ENCODE measurements around the gene CCN5. TPM values are rescaled to one million over a fixed set of nuclear protein-coding genes. Genes with fewer than 3 reads are reported as not detected.

Gene CCN5
- total RNA-seq, 1 donor from 2014 or later: not detected

GRCh38 chr20:44701118-44701857 is 13.9 kb upstream of the CCN5 start:
- DNase-seq (ENCODE audit: low spot score): no peak
- Mint-ChIP-seq H3K9me3 (ENCODE audit: unreplicated experiment) (no peaks in the 10 kb centered on the region), H3K27ac (ENCODE audit: unreplicated experiment) (no peak overlapping the region), H3K27me3 (ENCODE audit: unreplicated experiment) (no peaks in the 10 kb centered on the region), H3K36me3 (ENCODE audit: low read depth, unreplicated experiment) (peaks cover 6% of the 10 kb centered on the region), H3K4me3 (ENCODE audit: unreplicated experiment) (no peak overlapping the region), H3K4me1 (ENCODE audit: unreplicated experiment) (no peaks in the 10 kb centered on the region)
- no peak for TF ChIP-seq CTCF (IDR thresholded peaks at IDR 0.05; ENCODE audit: unreplicated experiment)

GRCh38 chr20:44701858-44702256 is 13.3 kb upstream of the CCN5 start:
- H3K27me3 Mint-ChIP-seq (ENCODE audit: unreplicated experiment): no peaks in the 10 kb centered on the region
- H3K36me3 Mint-ChIP-seq (ENCODE audit: low read depth, unreplicated experiment): peaks cover 6% of the 10 kb centered on the region
- H3K4me1 Mint-ChIP-seq (ENCODE audit: unreplicated experiment): no peaks in the 10 kb centered on the region
- H3K4me3 Mint-ChIP-seq (ENCODE audit: unreplicated experiment): no peak overlapping the region
- TF ChIP-seq CTCF (IDR thresholded peaks at IDR 0.05; ENCODE audit: unreplicated experiment): no peak
- H3K9me3 Mint-ChIP-seq (ENCODE audit: unreplicated experiment): no peaks in the 10 kb centered on the region
- DNase-seq (ENCODE audit: low spot score): no peak
- no peak overlapping the region for H3K27ac Mint-ChIP-seq (ENCODE audit: unreplicated experiment)

GRCh38 chr20:44702776-44703175 is 12.4 kb upstream of the CCN5 start:
- Mint-ChIP-seq H3K36me3 (ENCODE audit: low read depth, unreplicated experiment) (peaks cover 6% of the 10 kb centered on the region), H3K9me3 (ENCODE audit: unreplicated experiment) (no peaks in the 10 kb centered on the region), H3K4me1 (ENCODE audit: unreplicated experiment) (no peaks in the 10 kb centered on the region), H3K27me3 (ENCODE audit: unreplicated experiment) (no peaks in the 10 kb centered on the region), H3K27ac (ENCODE audit: unreplicated experiment) (no peak overlapping the region), H3K4me3 (ENCODE audit: unreplicated experiment) (no peak overlapping the region)
- no peak for DNase-seq (ENCODE audit: low spot score)
- no peak for TF ChIP-seq CTCF (IDR thresholded peaks at IDR 0.05; ENCODE audit: unreplicated experiment)

GRCh38 chr20:44703183-44703925 is 11.8 kb upstream of the CCN5 start:
- Mint-ChIP-seq H3K4me1 (ENCODE audit: unreplicated experiment) (no peaks in the 10 kb centered on the region), H3K27me3 (ENCODE audit: unreplicated experiment) (no peaks in the 10 kb centered on the region), H3K36me3 (ENCODE audit: low read depth, unreplicated experiment) (peaks cover 6% of the 10 kb centered on the region), H3K9me3 (ENCODE audit: unreplicated experiment) (no peaks in the 10 kb centered on the region), H3K27ac (ENCODE audit: unreplicated experiment) (no peak overlapping the region), H3K4me3 (ENCODE audit: unreplicated experiment) (no peak overlapping the region)
- no peak for DNase-seq (ENCODE audit: low spot score)
- TF ChIP-seq CTCF (IDR thresholded peaks at IDR 0.05; ENCODE audit: unreplicated experiment): no peak

- H3K4me3 Mint-ChIP-seq (ENCODE audit: unreplicated experiment): no peak overlapping the region
- H3K9me3 Mint-ChIP-seq (ENCODE audit: unreplicated experiment): no peaks in the 10 kb centered on the region
- H3K36me3 Mint-ChIP-seq (ENCODE audit: low read depth, unreplicated experiment): peaks cover 6% of the 10 kb centered on the region
- no peak for TF ChIP-seq CTCF (IDR thresholded peaks at IDR 0.05; ENCODE audit: unreplicated experiment)
- no peaks in the 10 kb centered on the region for H3K27me3 Mint-ChIP-seq (ENCODE audit: unreplicated experiment)
- H3K4me1 Mint-ChIP-seq (ENCODE audit: unreplicated experiment): no peaks in the 10 kb centered on the region
- no peak for DNase-seq (ENCODE audit: low spot score)
- no peak overlapping the region for H3K27ac Mint-ChIP-seq (ENCODE audit: unreplicated experiment)
These were observed 11.1 kb upstream of the CCN5 start for GRCh38 chr20:44703956-44704488.

Measured in endothelial cell (in vitro differentiated cells).